NK-92 treated with Interleukin-12 subunit alpha and Interleukin-12 subunit beta, amount 100 ng/mL, for 24 hours (cell line): ENCODE results near the gene SNCA.

ENCODE experiments used
- DNase-seq: peaks from one replicate; lab custom pipeline; 2025; lab: John Stamatoyannopoulos, UW

Gene SNCA

GRCh38 chr4:89753601-89754066 is 83.3 kb downstream of the SNCA start:
- no peak for DNase-seq

GRCh38 chr4:89752932-89753598 is 83.9 kb downstream of the SNCA start:
- DNase-seq = no peak

- no peak for DNase-seq
These were observed 85.5 kb downstream of the SNCA start for GRCh38 chr4:89751416-89751815.

- DNase-seq = no peak
These were observed 90.6 kb downstream of the SNCA start for GRCh38 chr4:89746377-89746776.

GRCh38 chr4:89745708-89746107 is 91.3 kb downstream of the SNCA start:
- DNase-seq = no peak

- DNase-seq = no peak
These were observed 92.0 kb downstream of the SNCA start for GRCh38 chr4:89744914-89745313.

GRCh38 chr4:89741768-89742167 is 95.2 kb downstream of the SNCA start:
- no peak for DNase-seq

- DNase-seq = no peak
These were observed 97.5 kb downstream of the SNCA start for GRCh38 chr4:89739311-89739988.

- no peak for DNase-seq
These were observed 99.1 kb downstream of the SNCA start for GRCh38 chr4:89737888-89738287.

- no peak for DNase-seq
These were observed 103.0 kb downstream of the SNCA start for GRCh38 chr4:89733946-89734345.

- DNase-seq = no peak
These were observed 109.7 kb downstream of the SNCA start for GRCh38 chr4:89727238-89727637.

- DNase-seq = no peak
These were observed 111.7 kb downstream of the SNCA start for GRCh38 chr4:89725268-89725667.

GRCh38 chr4:89724716-89725115 is 112.2 kb downstream of the SNCA start:
- no peak for DNase-seq

- no peak for DNase-seq
These were observed 113.9 kb downstream of the SNCA start for GRCh38 chr4:89723096-89723495.

- no peak for DNase-seq
These were observed 114.4 kb downstream of the SNCA start for GRCh38 chr4:89722517-89722916.

- no peak for DNase-seq
These were observed 116.0 kb downstream of the SNCA start for GRCh38 chr4:89720981-89721380.

GRCh38 chr4:89719536-89720090 is 117.3 kb downstream of the SNCA start:
- no peak for DNase-seq

GRCh38 chr4:89716893-89717292 is 120.1 kb downstream of the SNCA start:
- no peak for DNase-seq

GRCh38 chr4:89715631-89716030 is 121.3 kb downstream of the SNCA start:
- DNase-seq = no peak

- DNase-seq = no peak
These were observed 124.1 kb downstream of the SNCA start for GRCh38 chr4:89712827-89713226.

GRCh38 chr4:89712141-89712540 is 124.8 kb downstream of the SNCA start:
- no peak for DNase-seq

GRCh38 chr4:89708903-89709421 is 128.0 kb downstream of the SNCA start:
- no peak for DNase-seq

- no peak for DNase-seq
These were observed 129.5 kb downstream of the SNCA start for GRCh38 chr4:89707467-89707866.
